Measurements from ENCODE around the gene CALML6. TPM values are rescaled to one million over a fixed set of nuclear protein-coding genes. Genes with fewer than 3 reads are reported as not detected.
"Not testable (repeated sequence)": the region's sequence is repeated elsewhere in the genome, so short reads cannot be mapped to it uniquely, and the experiment has no call there.

Gene CALML6
- total RNA-seq, 2 experiments from 2014 or later, result 0.26 to 0.27 TPM

- H3K27ac Mint-ChIP-seq, result no peak overlapping the region
- H3K9me3 Mint-ChIP-seq, result no peaks in the 10 kb centered on the region
- H3K4me1 Mint-ChIP-seq (ENCODE audit: low read depth), result peaks cover 67% of the 10 kb centered on the region
- H3K36me3 Mint-ChIP-seq, result peaks cover 16% of the 10 kb centered on the region
- ChIA-PET POLR2A (no interaction called here), CTCF (interaction anchor here (2.0 kb wide), 1 partner anchor 24 kb away, joined by 6 read pairs; no protein-coding TSS in a partner anchor)
- H3K4me3 Mint-ChIP-seq, result no peak overlapping the region
- intact Hi-C loops (cut with micrococcal nuclease), result no loop called here
- DNase-seq, result no peak
- no peaks in the 10 kb centered on the region for H3K27me3 Mint-ChIP-seq
Measured at GRCh38 chr1:1881727-1882126, 33.3 kb upstream of the CALML6 start.

GRCh38 chr1:1883092-1883873, 31.8 kb upstream of the CALML6 start:
- no peaks in the 10 kb centered on the region for H3K27me3 Mint-ChIP-seq
- H3K4me3 Mint-ChIP-seq, result no peak overlapping the region
- no peaks in the 10 kb centered on the region for H3K9me3 Mint-ChIP-seq
- intact Hi-C loops (cut with micrococcal nuclease), result no loop called here
- POLR2A ChIA-PET, result no interaction called here
- DNase-seq, result no peak
- CTCF ChIA-PET, result interaction anchor here (0.6 to 2.0 kb wide), 3 partner anchors 22 to 94 kb away, joined by 3 to 6 read pairs (median 4); no protein-coding TSS in a partner anchor
- peak overlapping the region; percentile 23 for H3K27ac Mint-ChIP-seq
- H3K36me3 Mint-ChIP-seq, result peaks cover 23% of the 10 kb centered on the region
- H3K4me1 Mint-ChIP-seq (ENCODE audit: low read depth), result peaks cover 71% of the 10 kb centered on the region

GRCh38 chr1:1883890-1884289, 31.2 kb upstream of the CALML6 start:
- peaks cover 71% of the 10 kb centered on the region for H3K4me1 Mint-ChIP-seq (ENCODE audit: low read depth)
- POLR2A ChIA-PET; intact Hi-C loops (cut with micrococcal nuclease); H3K27me3 Mint-ChIP-seq; H3K9me3 Mint-ChIP-seq; CTCF ChIA-PET; H3K4me3 Mint-ChIP-seq; DNase-seq: not testable (repeated sequence)
- peaks cover 17% of the 10 kb centered on the region for H3K36me3 Mint-ChIP-seq
- peak overlapping the region; percentile 23 for H3K27ac Mint-ChIP-seq

GRCh38 chr1:1889090-1889750, 25.8 kb upstream of the CALML6 start:
- POLR2A ChIA-PET, result interaction anchor here (1.1 kb wide), 2 partner anchors 10 to 20 kb away, joined by 3 read pairs; no protein-coding TSS in a partner anchor
- CTCF ChIA-PET, result interaction anchor here (1.2 kb wide), 1 partner anchor 66 kb away, joined by 3 read pairs; no protein-coding TSS in a partner anchor
- H3K27ac Mint-ChIP-seq, result peak overlapping the region; percentile 85
- peaks cover 43% of the 10 kb centered on the region for H3K4me1 Mint-ChIP-seq (ENCODE audit: low read depth)
- no peaks in the 10 kb centered on the region for H3K27me3 Mint-ChIP-seq
- peaks cover 11% of the 10 kb centered on the region for H3K36me3 Mint-ChIP-seq
- no peak for DNase-seq
- intact Hi-C loops (cut with micrococcal nuclease), result loop anchor here (2.0 kb wide), 1 partner anchor 108 kb away; no protein-coding TSS in a partner anchor
- H3K4me3 Mint-ChIP-seq, result peak overlapping the region; percentile 81
- no peaks in the 10 kb centered on the region for H3K9me3 Mint-ChIP-seq

- H3K9me3 Mint-ChIP-seq, result no peaks in the 10 kb centered on the region
- no peaks in the 10 kb centered on the region for H3K27me3 Mint-ChIP-seq
- ChIA-PET POLR2A (interaction anchor here (1.1 kb wide), 1 partner anchor 21 kb away, joined by 3 read pairs; no protein-coding TSS in a partner anchor), CTCF (no interaction called here)
- H3K36me3 Mint-ChIP-seq, result peaks cover 11% of the 10 kb centered on the region
- DNase-seq, result peak; percentile 57
- intact Hi-C loops (cut with micrococcal nuclease), result loop anchor here (2.0 kb wide), 2 partner anchors 19 to 109 kb away; no protein-coding TSS in a partner anchor
- H3K4me3 Mint-ChIP-seq, result peak overlapping the region; percentile 81
- peaks cover 46% of the 10 kb centered on the region for H3K4me1 Mint-ChIP-seq (ENCODE audit: low read depth)
- peak overlapping the region; percentile 85 for H3K27ac Mint-ChIP-seq
Measured at GRCh38 chr1:1889847-1890505, 25.1 kb upstream of the CALML6 start.

- ChIA-PET CTCF (interaction anchor here (1.1 to 2.0 kb wide), 3 partner anchors 15 to 63 kb away, joined by 3 to 10 read pairs (median 7); no protein-coding TSS in a partner anchor), POLR2A (no interaction called here)
- peak within 1 kb of the TSS; percentile 88 for H3K27ac Mint-ChIP-seq
- peak; percentile 90 for DNase-seq
- peak within 1 kb of the TSS; percentile 81 for H3K4me3 Mint-ChIP-seq
- peaks cover 11% of the 10 kb centered on the region for H3K36me3 Mint-ChIP-seq
- intact Hi-C loops (cut with micrococcal nuclease), result loop anchor here (2.0 kb wide), 1 partner anchor 18 kb away; no protein-coding TSS in a partner anchor
- peaks cover 49% of the 10 kb centered on the region for H3K4me1 Mint-ChIP-seq (ENCODE audit: low read depth)
- H3K9me3 Mint-ChIP-seq, result no peaks in the 10 kb centered on the region
- no peaks in the 10 kb centered on the region for H3K27me3 Mint-ChIP-seq
Measured at GRCh38 chr1:1890506-1891348, 24.3 kb upstream of the CALML6 start, which contains the start of gene GNB1. Gene GNB1 (minus strand): TSS chr1:1891087. CDS start chr1:1825453, 65,634 bp downstream.

GRCh38 chr1:1891349-1892078, 23.5 kb upstream of the CALML6 start:
- DNase-seq, result peak; percentile 73
- intact Hi-C loops (cut with micrococcal nuclease), result loop anchor here (2.0 kb wide), 1 partner anchor 17 kb away; no protein-coding TSS in a partner anchor
- H3K27ac Mint-ChIP-seq, result peak overlapping the region; percentile 86
- CTCF ChIA-PET, result interaction anchor here (1.1 to 2.0 kb wide), 3 partner anchors 14 to 64 kb away, joined by 3 to 10 read pairs (median 7); no protein-coding TSS in a partner anchor
- H3K27me3 Mint-ChIP-seq, result no peaks in the 10 kb centered on the region
- H3K9me3 Mint-ChIP-seq, result no peaks in the 10 kb centered on the region
- peaks cover 7% of the 10 kb centered on the region for H3K36me3 Mint-ChIP-seq
- peaks cover 45% of the 10 kb centered on the region for H3K4me1 Mint-ChIP-seq (ENCODE audit: low read depth)
- POLR2A ChIA-PET, result no interaction called here
- H3K4me3 Mint-ChIP-seq, result peak overlapping the region; percentile 72

- CTCF ChIA-PET, result interaction anchor here (1.1 to 2.0 kb wide), 3 partner anchors 14 to 65 kb away, joined by 3 to 10 read pairs (median 7); no protein-coding TSS in a partner anchor
- no peaks in the 10 kb centered on the region for H3K9me3 Mint-ChIP-seq
- H3K27ac Mint-ChIP-seq, result peak overlapping the region; percentile 86
- H3K36me3 Mint-ChIP-seq, result peaks cover 4% of the 10 kb centered on the region
- no peak for DNase-seq
- POLR2A ChIA-PET, result no interaction called here
- no peaks in the 10 kb centered on the region for H3K27me3 Mint-ChIP-seq
- H3K4me1 Mint-ChIP-seq (ENCODE audit: low read depth), result peaks cover 41% of the 10 kb centered on the region
- intact Hi-C loops (cut with micrococcal nuclease), result no loop called here
- H3K4me3 Mint-ChIP-seq, result peak overlapping the region; percentile 72
Measured at GRCh38 chr1:1892079-1892762, 22.8 kb upstream of the CALML6 start.

- H3K4me1 Mint-ChIP-seq (ENCODE audit: low read depth), result peaks cover 37% of the 10 kb centered on the region
- H3K9me3 Mint-ChIP-seq, result no peaks in the 10 kb centered on the region
- ChIA-PET CTCF (interaction anchor here (1.7 to 2.0 kb wide), 2 partner anchors 13 to 16 kb away, joined by 7 to 10 read pairs; no protein-coding TSS in a partner anchor), POLR2A (no interaction called here)
- H3K36me3 Mint-ChIP-seq, result peaks cover 4% of the 10 kb centered on the region
- no peak overlapping the region for H3K27ac Mint-ChIP-seq
- no peaks in the 10 kb centered on the region for H3K27me3 Mint-ChIP-seq
- intact Hi-C loops (cut with micrococcal nuclease), result no loop called here
- H3K4me3 Mint-ChIP-seq, result peak overlapping the region; percentile 72
- no peak for DNase-seq
Measured at GRCh38 chr1:1892763-1893120, 22.3 kb upstream of the CALML6 start.

GRCh38 chr1:1893291-1893985, 21.6 kb upstream of the CALML6 start:
- intact Hi-C loops (cut with micrococcal nuclease), result no loop called here
- DNase-seq, result no peak
- H3K4me1 Mint-ChIP-seq (ENCODE audit: low read depth), result peaks cover 30% of the 10 kb centered on the region
- POLR2A ChIA-PET, result no interaction called here
- no peaks in the 10 kb centered on the region for H3K9me3 Mint-ChIP-seq
- no peak overlapping the region for H3K27ac Mint-ChIP-seq
- no peaks in the 10 kb centered on the region for H3K36me3 Mint-ChIP-seq
- H3K4me3 Mint-ChIP-seq, result peak overlapping the region; percentile 45
- H3K27me3 Mint-ChIP-seq, result no peaks in the 10 kb centered on the region
- CTCF ChIA-PET, result interaction anchor here (2.1 kb wide), 1 partner anchor 12 kb away, joined by 12 read pairs; no protein-coding TSS in a partner anchor
